GM21390 (cell line): ENCODE measurements around the gene HIF3A.
"Not testable (repeated sequence)": the region's sequence is repeated elsewhere in the genome, so short reads cannot be mapped to it uniquely, and the experiment has no call there.

Source experiments
- ATAC-seq: cut with Tn5 transposase; IDR thresholded peaks from one replicate; pipeline ENCODE4 v1.9.1; 2021; ENCODE audit not compliant: unreplicated experiment

The HIF3A gene

GRCh38 chr19:46356149-46357055 is 59.6 kb downstream of the HIF3A start:
- no peak for ATAC-seq

- no peak for ATAC-seq
These were observed 61.2 kb downstream of the HIF3A start for GRCh38 chr19:46357846-46358583.

DNA sequence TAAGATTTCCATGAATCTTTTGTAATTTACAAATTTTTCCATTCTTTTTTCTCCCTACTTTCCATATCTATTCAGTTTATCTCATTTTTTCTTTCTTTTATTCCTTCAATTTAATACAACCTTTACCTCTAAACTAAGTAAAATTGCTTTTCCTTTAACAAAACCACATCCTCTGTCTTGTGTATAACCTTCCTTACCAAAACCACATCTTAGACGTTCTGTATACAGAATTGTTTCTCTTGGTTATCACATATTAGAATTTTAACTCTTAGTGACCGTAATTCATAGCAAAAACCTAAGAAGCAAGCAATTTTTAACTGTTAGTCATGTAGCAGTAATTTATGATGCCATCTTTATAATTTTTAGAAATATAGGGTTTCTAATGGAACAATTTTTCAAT is 65.1 kb downstream of the HIF3A start:
- no peak for ATAC-seq

- ATAC-seq: no peak
These were observed 67.5 kb downstream of the HIF3A start for GRCh38 chr19:46364359-46364758.

DNA sequence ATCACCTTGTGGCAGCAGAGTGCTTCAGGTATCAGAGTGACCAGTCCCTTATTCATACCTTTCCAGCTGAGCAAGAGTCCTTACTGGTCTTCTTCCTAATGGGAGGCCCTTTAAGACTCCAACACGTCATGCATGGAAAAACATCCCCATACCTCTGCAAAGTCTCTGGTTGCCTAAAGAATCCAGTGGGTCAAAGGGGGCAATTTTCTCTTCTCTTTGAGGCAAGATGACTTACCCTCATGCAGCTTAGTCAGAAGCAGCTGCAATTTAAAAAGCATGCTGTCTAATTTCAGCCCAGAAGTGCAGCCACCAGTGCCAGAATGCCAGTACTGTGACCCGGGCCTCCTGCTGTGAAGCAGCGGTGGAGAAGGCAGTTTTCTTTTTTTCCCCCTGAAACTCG is 68.7 kb downstream of the HIF3A start:
- ATAC-seq: no peak

- no peak for ATAC-seq
These were observed 69.9 kb downstream of the HIF3A start for GRCh38 chr19:46366620-46367292.

GRCh38 chr19:46367426-46367825 is 70.6 kb downstream of the HIF3A start:
- no peak for ATAC-seq

- no peak for ATAC-seq
These were observed 71.3 kb downstream of the HIF3A start for GRCh38 chr19:46368116-46368515.

DNA sequence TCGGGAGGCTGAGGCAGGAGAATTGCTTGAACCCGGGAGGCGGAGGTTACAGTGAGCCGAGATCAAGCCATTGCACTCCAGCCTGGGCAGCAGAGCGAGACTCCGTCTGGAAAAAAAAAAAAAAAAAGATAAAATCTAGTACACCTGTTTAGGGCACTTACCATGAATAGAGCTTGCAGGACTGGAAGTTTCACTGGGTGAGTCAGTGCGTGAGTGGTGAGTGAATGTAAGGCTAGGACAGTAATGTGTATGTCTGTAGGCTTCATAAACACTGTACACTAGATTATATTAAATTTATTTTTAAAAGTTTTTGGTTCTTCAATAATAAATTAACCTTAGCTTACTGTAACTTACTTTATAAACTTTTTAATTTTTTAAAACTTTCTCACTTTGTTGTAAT is 73.0 kb downstream of the HIF3A start:
- ATAC-seq: no peak

DNA sequence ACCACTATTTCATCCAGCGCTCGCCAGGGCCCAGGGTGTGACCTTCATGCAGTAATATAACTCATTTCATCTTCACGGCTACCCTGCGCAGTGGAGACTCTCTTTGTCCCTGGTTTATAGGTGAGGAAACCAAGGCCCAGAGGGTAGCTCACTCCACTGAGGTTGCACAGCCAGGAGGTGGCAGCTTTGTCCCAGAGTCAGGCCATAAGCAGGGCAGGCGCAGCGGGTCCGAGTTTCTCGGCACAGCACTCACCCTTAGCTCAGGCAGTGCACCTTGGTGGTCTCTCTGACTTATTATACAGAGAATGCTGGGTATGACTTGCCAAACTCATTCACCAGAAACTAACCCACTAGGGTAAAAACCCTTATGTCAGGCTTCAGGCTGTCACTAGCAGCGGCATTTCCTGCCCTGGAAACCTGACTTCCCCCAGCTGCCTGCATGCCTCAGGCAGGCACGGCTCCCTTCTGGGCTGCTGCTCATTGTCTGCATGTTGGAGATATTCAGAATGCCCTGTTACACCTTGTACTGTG is 74.6 kb downstream of the HIF3A start:
- ATAC-seq: no peak

- ATAC-seq: no peak
These were observed 76.2 kb downstream of the HIF3A start for GRCh38 chr19:46372901-46373490.

DNA sequence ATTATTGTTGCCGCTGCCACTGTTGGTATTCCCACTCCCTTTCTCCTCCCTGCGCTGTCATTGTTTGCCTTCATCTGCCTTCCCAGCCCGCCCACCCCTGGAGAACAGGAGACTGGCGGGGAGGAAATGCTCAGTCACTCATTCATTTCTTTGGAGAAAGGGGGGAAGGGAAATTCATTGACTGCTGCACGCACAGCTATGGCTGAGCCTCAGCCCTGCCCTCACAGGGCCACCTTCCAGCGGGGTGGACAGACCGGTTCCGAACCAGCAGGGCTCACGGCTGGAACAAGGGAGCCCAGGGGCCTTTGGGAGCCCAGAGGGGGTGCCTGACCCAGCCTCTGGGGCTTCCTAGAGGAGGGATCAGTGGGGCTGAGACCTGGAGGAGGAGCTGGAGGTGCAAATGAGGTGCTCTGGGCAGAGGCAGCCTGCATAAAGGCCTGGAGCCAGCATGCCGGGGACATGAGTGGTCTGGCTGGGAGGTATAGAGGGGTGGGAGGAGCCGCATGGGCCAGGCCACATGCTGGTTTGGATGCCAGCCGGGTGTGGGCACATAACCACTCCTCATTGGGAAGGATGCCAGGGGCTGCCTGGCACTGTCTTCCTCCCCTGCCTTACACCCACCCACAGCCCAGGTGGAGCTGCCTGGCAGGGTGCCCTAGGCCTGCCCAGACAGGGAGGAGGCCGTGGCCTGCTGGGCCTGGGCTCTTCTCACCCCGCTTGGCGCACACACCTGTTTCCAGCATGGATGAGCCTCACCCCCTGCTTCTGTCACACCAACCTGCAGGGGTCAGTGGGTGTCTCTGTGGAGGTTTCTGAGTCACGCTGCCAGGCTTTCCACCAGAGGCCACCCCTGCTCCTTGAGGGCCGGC is 76.9 kb downstream of the HIF3A start:
- no peak for ATAC-seq

GRCh38 chr19:46374536-46375475 is 78.0 kb downstream of the HIF3A start:
- no peak for ATAC-seq

DNA sequence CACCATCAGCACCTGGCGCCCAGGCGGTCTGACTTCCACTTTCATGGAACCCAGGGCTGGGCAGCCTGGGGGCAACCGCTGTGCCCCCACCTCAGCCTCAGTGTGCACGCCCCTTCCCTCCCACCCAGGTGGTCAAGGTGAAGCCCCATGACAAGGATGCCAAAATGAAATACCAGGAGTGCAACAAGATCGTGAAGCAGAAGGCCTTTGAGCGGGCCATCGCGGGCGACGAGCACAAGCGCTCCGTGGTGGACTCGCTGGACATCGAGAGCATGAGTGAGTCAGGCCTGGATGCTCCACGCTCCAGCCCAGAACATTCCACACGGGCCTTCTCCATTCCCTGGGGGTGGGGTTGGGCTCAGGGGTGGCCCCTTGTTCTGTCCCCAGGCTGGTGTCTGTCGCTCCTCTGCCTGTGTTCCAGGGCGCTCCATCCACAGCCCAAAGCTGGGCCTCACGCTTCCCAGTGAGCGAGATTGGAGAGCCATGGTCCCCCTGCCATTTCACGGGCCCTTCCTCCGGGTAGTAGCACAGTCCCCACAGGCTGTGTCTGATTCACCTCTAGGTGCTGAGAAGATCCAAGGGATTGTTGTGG is 78.7 kb downstream of the HIF3A start:
- not testable (repeated sequence) for ATAC-seq

DNA sequence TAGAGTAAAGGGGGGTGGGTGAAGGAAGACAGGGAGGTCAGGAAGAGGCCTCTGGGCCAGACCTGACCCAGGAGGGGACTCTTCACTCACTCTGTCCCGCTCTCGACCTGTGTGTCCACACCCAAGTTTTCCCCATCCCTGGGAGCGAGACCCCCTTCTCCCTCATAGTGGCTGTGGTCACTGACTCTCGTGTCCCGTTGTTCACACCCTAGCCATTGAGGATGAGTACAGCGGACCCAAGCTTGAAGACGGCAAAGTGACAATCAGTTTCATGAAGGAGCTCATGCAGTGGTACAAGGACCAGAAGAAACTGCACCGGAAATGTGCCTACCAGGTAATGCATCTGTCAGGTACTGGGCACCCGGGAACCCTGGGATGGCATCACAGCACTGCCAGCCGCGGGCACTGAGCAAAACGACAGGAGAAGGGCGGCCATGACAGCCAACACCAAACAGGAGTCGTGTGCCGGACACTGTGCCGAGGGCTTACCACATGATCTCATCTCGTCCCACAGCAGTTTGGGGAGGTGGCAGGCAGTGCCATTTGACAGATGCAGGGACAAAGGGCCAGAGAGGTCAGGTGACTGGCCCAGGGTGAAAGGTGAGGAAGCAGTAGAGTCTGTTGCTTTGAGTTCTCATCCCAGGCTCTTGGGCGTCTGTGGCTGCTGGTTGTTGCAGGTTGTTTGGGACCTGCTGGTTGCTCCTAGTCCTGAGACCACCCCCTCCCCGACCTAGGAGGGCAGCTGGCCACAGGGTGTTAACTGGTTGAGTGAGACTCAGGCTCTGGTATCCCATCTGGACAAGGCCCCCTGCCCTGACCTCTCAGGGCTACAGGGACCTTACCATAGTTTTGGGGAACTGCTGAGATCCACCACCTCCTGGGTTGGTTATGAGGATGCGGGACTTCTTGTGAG is 79.7 kb downstream of the HIF3A start:
- no peak for ATAC-seq

GRCh38 chr19:46378268-46378667 is 81.4 kb downstream of the HIF3A start:
- no peak for ATAC-seq

DNA sequence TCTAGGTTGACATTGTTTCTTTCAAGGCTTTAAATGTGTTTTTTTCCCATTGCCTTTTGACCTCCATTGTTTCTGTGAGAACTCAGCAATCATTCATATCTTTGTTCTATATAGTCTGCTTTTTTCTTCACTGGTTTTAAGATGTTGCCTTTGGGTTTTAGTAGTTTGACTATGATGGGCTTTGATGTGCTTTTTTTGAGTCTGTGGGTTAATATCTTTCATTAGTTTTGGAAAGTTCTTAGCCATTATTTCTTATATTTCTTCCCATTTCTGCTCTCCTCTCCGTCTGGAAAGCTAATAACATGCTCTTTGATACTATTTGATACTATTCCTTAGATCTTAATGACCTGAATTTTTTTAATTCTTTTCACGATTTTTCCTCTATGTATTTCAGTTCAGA is 83.8 kb downstream of the HIF3A start:
- no peak for ATAC-seq

- no peak for ATAC-seq
These were observed 84.5 kb downstream of the HIF3A start for GRCh38 chr19:46381346-46381745.
